D721Med (cell line): ENCODE results near the gene ZNF768.

Source experiments
- DNase-seq: peaks from one replicate; pipeline ENCODE4 v3.0.0; 2011; ENCODE audit warnings: low spot score; ENCODE audit not compliant: insufficient read length
- FAIRE-seq: peaks from 2 replicates; lab custom pipeline; 2011; peaks lifted over from hg19 to GRCh38; lab: Jason Lieb, UNC
- TF ChIP-seq, protein P1 (sequence below): IDR thresholded peaks from 2 replicates; pipeline ENCODE4 v1.5.1; 2012; ENCODE audit warnings: mild to moderate bottlenecking, control low read depth; ENCODE audit not compliant: insufficient read depth; ENCODE audit errors: missing control alignments

ZNF768 gene

DNA sequence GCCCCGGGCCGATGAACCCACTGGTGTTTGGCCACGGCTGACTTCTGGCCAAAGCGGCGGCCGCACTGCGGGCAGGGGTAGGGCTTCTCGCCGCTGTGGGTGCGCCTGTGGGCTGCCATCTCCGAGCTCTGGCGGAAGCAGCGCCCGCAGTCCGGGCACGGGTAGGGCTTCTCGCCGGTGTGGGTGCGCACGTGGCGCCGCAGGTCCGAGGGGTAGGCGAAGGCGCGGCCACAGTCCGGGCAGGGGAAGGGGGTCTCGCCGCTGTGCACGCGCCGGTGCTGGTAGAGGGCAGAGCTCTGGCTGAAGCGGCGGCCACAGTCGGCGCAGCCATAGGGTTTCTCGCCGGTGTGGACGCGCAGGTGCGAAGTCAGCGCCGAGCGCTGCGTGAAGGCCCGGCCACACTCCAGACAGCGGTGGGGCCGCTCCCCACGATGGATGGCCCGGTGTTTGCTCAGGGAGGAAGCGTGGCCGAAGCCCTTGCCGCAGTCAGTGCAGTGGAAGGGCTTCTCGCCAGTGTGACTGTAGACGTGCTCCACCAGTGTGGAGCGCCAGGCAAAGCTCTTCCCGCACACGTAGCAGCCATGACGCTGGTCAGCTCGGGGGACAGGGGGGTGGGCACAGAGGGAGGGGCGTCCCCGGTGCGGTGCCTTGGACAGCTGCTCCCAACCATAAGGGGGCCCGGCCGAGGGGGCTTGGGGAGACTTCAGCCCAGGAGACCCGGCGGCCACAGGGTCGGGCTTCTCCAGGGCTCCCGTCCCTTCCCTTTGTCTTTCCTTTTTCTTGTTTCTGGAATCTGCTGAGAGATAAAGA is 29.2 kb upstream of the ZNF768 start:
- no peak for FAIRE-seq
- TF ChIP-seq, protein P1, sequence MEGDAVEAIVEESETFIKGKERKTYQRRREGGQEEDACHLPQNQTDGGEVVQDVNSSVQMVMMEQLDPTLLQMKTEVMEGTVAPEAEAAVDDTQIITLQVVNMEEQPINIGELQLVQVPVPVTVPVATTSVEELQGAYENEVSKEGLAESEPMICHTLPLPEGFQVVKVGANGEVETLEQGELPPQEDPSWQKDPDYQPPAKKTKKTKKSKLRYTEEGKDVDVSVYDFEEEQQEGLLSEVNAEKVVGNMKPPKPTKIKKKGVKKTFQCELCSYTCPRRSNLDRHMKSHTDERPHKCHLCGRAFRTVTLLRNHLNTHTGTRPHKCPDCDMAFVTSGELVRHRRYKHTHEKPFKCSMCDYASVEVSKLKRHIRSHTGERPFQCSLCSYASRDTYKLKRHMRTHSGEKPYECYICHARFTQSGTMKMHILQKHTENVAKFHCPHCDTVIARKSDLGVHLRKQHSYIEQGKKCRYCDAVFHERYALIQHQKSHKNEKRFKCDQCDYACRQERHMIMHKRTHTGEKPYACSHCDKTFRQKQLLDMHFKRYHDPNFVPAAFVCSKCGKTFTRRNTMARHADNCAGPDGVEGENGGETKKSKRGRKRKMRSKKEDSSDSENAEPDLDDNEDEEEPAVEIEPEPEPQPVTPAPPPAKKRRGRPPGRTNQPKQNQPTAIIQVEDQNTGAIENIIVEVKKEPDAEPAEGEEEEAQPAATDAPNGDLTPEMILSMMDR, result no peak
- DNase-seq, result no peak

DNA sequence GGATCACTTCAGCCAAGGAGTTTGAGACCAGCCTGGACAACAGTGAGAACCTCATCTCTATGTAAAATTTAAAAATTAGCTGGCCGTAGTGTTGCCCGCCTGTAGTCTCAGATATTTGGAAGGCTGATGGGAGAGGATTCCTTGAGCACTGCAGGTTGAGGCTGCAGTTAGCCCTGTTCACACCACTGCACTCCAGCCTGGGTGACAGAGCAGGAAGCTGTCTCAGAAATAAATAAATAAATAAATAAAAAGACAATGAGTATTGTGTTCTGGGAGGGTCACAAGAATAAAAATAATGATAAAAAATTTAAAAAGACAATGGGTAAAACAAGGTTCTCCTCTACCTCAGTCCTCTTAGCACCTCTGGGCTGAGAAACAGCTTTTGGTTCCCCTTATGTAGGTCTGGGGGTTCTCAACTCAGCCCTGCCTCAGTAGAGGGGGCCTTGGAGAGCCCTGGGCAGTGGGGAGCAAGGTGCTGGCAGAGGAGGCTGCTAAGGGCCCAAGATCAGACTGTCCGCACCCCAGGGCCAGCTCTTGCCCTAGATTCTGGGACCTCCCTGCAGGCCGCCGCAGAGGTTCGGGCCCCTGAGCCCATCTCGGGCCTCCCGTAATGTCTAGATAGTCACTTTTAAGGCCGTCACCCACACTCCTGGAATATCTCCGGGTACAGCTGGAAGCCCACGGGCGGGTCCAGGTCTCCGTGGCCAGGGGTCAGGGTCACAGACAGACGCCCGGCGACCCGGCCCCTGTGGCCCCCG is 28.4 kb upstream of the ZNF768 start:
- FAIRE-seq, result no peak

DNA sequence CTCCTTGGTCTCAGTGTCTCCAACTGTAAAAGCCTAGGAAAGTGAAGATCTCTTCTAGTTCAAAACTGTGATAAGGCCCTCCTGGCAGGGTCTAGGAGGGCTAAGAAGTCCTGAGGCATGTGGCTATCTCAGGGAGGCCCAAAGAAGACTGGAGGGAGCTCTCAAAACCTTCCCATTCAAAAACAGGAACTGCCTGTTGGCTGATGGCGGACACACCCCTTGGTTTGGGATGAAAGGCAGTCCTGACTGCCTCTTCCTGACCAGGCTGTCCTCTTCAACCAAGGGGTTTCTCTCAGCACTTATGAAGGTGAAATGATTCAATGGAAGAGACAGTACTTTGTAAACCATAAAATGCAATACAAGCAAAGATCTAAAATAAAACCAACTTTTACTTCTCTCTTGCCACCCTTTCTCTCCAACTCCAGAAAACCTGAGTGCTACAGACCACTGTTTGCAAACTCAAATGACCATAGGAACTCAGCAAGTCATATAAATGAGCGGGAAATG is 27.1 kb upstream of the ZNF768 start:
- TF ChIP-seq, protein P1, result no peak
- no peak for DNase-seq
- FAIRE-seq, result no peak

More for the DNA sequence above, 28.4 kb upstream of the ZNF768 start:
- TF ChIP-seq, protein P1, result no peak
- no peak for DNase-seq

DNA sequence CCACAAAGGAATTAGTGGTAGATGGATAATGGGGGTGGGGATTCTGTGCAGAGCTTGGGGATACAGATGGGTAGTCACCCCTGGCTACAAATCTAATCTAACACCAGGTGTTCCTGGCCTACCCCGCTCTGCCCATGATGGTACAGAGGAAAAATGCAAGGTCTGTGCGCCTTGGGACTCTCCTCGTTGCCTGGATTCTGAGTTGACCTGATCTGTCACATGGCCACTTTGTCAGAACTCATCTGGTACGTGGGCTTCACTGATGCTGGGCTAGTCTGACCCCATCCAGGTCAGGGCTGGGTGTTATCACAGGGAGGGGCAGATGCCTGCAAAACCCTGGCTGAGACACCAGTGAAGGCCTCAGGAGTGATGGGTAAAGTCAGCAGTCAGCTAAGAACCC is 26.6 kb upstream of the ZNF768 start:
- FAIRE-seq (no peak), DNase-seq (no peak)
- TF ChIP-seq, protein P1, result no peak

DNA sequence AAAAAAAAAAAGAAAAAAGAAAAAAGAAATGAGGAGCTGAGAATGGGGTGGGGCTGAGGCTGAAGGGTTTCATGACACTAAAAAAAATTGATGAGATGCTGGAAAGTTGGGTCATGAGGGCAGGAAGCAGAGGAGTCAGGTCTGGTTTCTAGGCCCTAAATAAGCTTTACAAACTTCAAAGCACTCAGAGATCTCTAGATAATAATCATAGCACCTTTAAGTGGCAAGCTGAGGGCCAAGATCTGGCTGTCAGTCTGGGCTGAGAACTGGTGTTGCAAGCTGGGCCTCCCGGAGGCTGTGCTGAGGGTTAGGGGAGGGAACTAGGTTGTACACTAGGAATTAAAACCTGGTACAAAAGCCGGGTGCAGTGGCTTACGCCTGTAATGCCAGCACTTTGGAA is 25.4 kb upstream of the ZNF768 start:
- no peak for DNase-seq

DNA sequence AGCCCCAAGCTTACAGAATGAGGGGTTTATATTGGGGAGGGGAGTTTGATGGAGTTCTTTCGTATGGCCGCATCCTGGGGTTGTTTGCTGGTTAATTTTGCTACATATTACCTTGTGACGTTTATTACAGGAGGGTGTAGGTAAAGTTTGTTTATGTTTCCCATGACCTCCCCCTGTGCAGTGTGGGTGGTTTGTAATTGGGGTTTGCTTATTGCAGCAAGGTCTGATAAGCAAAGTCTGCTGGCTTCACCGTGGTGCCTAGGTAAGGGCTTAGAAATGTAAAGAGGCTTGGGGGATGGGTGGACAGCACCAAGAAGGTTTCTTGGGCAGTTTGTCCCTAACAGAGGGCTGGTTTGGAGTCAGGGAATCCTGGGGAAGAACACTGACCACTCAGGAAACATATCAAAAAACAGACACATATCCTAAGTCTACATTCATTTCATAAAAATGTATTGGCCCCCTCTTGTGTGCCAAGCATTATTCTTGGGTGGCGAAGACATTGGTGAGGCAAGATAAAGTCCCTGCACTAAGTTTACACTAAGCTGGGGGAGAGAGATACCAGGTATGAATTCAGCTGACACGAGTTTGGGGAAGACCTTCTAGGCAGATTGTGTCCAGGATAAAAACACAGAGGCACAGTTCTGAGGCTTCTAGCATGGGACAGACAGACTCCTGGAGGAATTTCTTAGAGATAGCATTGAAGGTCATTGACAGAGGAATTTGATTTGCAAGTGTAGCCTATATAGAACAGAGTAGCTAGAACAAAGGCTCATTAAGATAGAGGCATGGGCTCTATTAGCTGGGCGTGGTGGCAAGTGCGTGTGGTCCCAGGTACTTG is 22.3 kb upstream of the ZNF768 start:
- DNase-seq, result no peak
- TF ChIP-seq, protein P1, result no peak
- no peak for FAIRE-seq

More for the DNA sequence above, 25.4 kb upstream of the ZNF768 start:
- no peak for FAIRE-seq
- TF ChIP-seq, protein P1, result no peak
